Body of pancreas (tissue), 4 donors: ENCODE measurements around the gene CEACAM6.

Source experiments
- POLR2A ChIP-seq, 3 donors: fragments of 450-650 bp; IDR thresholded peaks; one replicate each; pipeline ENCODE4 v1.6.1; 2016; ENCODE audit warnings: antibody characterized with exemption in 3 of 3, mild to moderate bottlenecking in 2 of 3
- TF ChIP-seq, protein P1 (sequence below), 7 experiments: fragments of 450-650 bp in 4 of 7; fragments of 200-600 bp in 3 of 7; sonication (generic) in 3 of 7; IDR thresholded peaks; one replicate each; pipeline ENCODE4 v1.5.1; 2016 to 2019; ENCODE audit warnings: antibody characterized with exemption in 7 of 7

DNA sequence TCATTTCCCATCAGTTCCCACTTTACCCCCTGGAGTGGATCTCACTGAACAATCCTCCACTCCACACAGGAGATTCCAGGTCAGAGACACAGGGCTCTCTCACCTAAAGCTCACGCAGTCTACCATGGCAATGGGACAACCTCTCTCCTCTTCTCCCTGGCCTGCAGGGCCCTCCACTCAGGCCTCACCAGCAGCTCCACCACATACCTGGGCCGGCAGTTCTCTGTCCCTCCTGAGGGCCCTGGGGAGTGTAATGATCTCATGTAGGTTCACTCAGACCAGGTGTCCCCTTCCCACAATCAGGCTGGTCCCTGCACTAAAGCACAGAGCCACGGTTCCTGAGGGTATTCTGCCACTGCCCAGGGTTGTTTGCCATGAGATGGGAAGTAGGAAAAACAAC, 56.7 kb downstream of the CEACAM6 start:
- TF ChIP-seq, protein P1, sequence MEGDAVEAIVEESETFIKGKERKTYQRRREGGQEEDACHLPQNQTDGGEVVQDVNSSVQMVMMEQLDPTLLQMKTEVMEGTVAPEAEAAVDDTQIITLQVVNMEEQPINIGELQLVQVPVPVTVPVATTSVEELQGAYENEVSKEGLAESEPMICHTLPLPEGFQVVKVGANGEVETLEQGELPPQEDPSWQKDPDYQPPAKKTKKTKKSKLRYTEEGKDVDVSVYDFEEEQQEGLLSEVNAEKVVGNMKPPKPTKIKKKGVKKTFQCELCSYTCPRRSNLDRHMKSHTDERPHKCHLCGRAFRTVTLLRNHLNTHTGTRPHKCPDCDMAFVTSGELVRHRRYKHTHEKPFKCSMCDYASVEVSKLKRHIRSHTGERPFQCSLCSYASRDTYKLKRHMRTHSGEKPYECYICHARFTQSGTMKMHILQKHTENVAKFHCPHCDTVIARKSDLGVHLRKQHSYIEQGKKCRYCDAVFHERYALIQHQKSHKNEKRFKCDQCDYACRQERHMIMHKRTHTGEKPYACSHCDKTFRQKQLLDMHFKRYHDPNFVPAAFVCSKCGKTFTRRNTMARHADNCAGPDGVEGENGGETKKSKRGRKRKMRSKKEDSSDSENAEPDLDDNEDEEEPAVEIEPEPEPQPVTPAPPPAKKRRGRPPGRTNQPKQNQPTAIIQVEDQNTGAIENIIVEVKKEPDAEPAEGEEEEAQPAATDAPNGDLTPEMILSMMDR (IDR thresholded peaks at IDR 0.05), result no peak
- no peak for TF ChIP-seq POLR2A (IDR thresholded peaks at IDR 0.05)
